K562 (cell line): Measurements from ENCODE around the gene SYVN1. TPM values are rescaled to one million over a fixed set of nuclear protein-coding genes. Genes with fewer than 3 reads are reported as not detected.

Experiments
- ATAC-seq: fragments of 200-7000 bp; cut with Tn5 transposase; 3 replicates; pipeline ENCODE4 v1.9.1; 2020; ENCODE audit warnings: moderate library complexity
- BruUV-seq: library from RNA; stranded (reverse); fragments of 400-500 nt; replicated peaks from 2 replicates; lab custom pipeline; 2021; lab: Mats Ljungman, UMichigan
- CTCF ChIA-PET: fragments of 300-600 bp; formaldehyde crosslinking; extraction: SDS; loops from one replicate; lab custom pipeline; 2021; ENCODE audit warnings: low intra/inter-chr PET ratio; lab: Yijun Ruan, JAX
- POLR2A ChIA-PET: fragments of 300-600, 350-650 bp; sonication (Branson Sonifier 250); formaldehyde crosslinking; extraction: SDS; loops from one replicate; lab custom pipeline; 2021; ENCODE audit warnings: antibody characterized with exemption, inconsistent platforms; lab: Yijun Ruan, JAX
- DNase-seq, 4 experiments: peaks; one replicate each; pipeline versions ENCODE4 v3.0.0 to v3.0.0-alpha.2; 2011 to 2018; ENCODE audit warnings: low spot score in 3 of 4, mixed read lengths in 3 of 4; ENCODE audit errors: extremely low read depth in 1 of 4
- FAIRE-seq: peaks from 2 replicates; lab custom pipeline; 2011; peaks lifted over from hg19 to GRCh38; lab: Jason Lieb, UNC
- H2AFZ ChIP-seq: 2 replicates; pipeline ENCODE4 v1.6.0; 2011; ENCODE audit warnings: low read depth, low read length, control low read depth, inconsistent platforms
- H3K27ac ChIP-seq: fragments of 200-600 bp; 3 replicates; pipeline ENCODE4 v1.8.0; 2011; ENCODE audit warnings: low read depth, mild to moderate bottlenecking, control low read depth, inconsistent platforms, low read length, moderate library complexity, mixed read lengths; ENCODE audit errors: extremely low read depth
- H3K27me3 ChIP-seq, 2 experiments: fragments of 300-600 bp in 1 of 2; 2 replicates in 1 of 2; 3 replicates in 1 of 2; pipeline versions ENCODE4 v1.6.0 to v1.8.0; 2011; ENCODE audit warnings: inconsistent platforms in 2 of 2, low read length in 2 of 2, mild to moderate bottlenecking in 1 of 2, mixed read lengths in 1 of 2, moderate library complexity in 1 of 2; ENCODE audit not compliant: control insufficient read depth in 2 of 2, insufficient read depth in 2 of 2
- H3K36me3 ChIP-seq: fragments of 300-600 bp; 3 replicates; pipeline ENCODE4 v1.8.0; 2011; ENCODE audit warnings: mild to moderate bottlenecking, low read length, inconsistent platforms; ENCODE audit not compliant: control insufficient read depth, insufficient read depth
- H3K4me1 ChIP-seq, 2 experiments: fragments of 200-600 bp in 1 of 2; replicated peaks in 1 of 2; 2 replicates in 1 of 2; 3 replicates in 1 of 2; pipeline versions ENCODE4 v1.5.1 to v1.8.0; 2011; ENCODE audit warnings: inconsistent platforms in 2 of 2, low read length in 2 of 2, mild to moderate bottlenecking in 1 of 2, mixed read lengths in 1 of 2, moderate library complexity in 1 of 2; ENCODE audit not compliant: control insufficient read depth in 2 of 2, insufficient read depth in 2 of 2
- H3K4me2 ChIP-seq: 2 replicates; pipeline ENCODE4 v1.6.1; 2011; ENCODE audit warnings: low read length, control low read depth, inconsistent platforms, mixed read lengths; ENCODE audit not compliant: insufficient read depth
- H3K4me3 ChIP-seq: fragments of 200-600 bp; sonication (generic), shearing (Covaris generic); 2 replicates; pipeline ENCODE4 v1.5.1; 2016; ENCODE audit warnings: control low read depth, inconsistent platforms
- H3K79me2 ChIP-seq: fragments of 200-600 bp; 3 replicates; pipeline ENCODE4 v1.8.0; 2011; ENCODE audit warnings: low read length, inconsistent platforms; ENCODE audit not compliant: control insufficient read depth, insufficient read depth
- H3K9ac ChIP-seq, 2 experiments: 2 replicates each; pipeline versions ENCODE4 v1.6.0 to v1.6.1; 2011; ENCODE audit warnings: low read depth in 2 of 2, low read length in 2 of 2, control low read depth in 1 of 2, inconsistent platforms in 1 of 2, mild to moderate bottlenecking in 1 of 2, mixed read lengths in 1 of 2; ENCODE audit not compliant: insufficient read depth in 1 of 2
- H3K9me1 ChIP-seq: one replicate; pipeline ENCODE4 v1.6.0; 2011; ENCODE audit warnings: inconsistent platforms, mild to moderate bottlenecking, low read length, moderate library complexity; ENCODE audit not compliant: control insufficient read depth, insufficient read depth
- H3K9me3 ChIP-seq: replicated peaks from 2 replicates; pipeline ENCODE4 v1.5.1; 2011; ENCODE audit warnings: low read depth, low read length, inconsistent platforms; ENCODE audit not compliant: control insufficient read depth, insufficient read depth
- H4K20me1 ChIP-seq: replicated peaks from 2 replicates; pipeline ENCODE4 v1.6.1; 2011; ENCODE audit warnings: low read length, inconsistent platforms, mixed read lengths; ENCODE audit not compliant: control insufficient read depth, insufficient read depth
- ETS2 ChIP-seq: IDR thresholded peaks from 2 replicates; pipeline ENCODE4 v1.6.1; 2016; ENCODE audit warnings: borderline replicate concordance, missing genetic modification characterization, mild to moderate bottlenecking, moderate library complexity, missing compliant biosample characterization; ENCODE audit not compliant: poor library complexity, severe bottlenecking
- POLR2A ChIP-seq: fragments of 450-650 bp; conservative IDR thresholded peaks from 2 replicates; pipeline ENCODE4 v1.6.1; 2016
- POLR2AphosphoS2 ChIP-seq: IDR thresholded peaks from 2 replicates; pipeline ENCODE4 v1.6.1; 2012; ENCODE audit warnings: low read length, improper control_type of control experiment
- POLR2G ChIP-seq: fragments of 200-400 bp; formaldehyde crosslinking; IDR thresholded peaks from 2 replicates; pipeline ENCODE4 v1.6.1; 2017; ENCODE audit warnings: low read depth, mild to moderate bottlenecking, antibody characterized with exemption, low read length, moderate library complexity
- RBFOX2 ChIP-seq: fragments of 200-400 bp; formaldehyde crosslinking; IDR thresholded peaks from 2 replicates; pipeline ENCODE4 v1.6.1; 2017; ENCODE audit warnings: low read depth, mild to moderate bottlenecking, low read length, moderate library complexity
- SUPT5H ChIP-seq: fragments of 450-650 bp; IDR thresholded peaks from 2 replicates; pipeline ENCODE4 v1.6.1; 2016
- WGBS: fragments of 100-300 bp; shearing (Covaris generic); methylation state at CpG from one replicate; pipeline ENCODE4 v1.1.6; 2016; ENCODE audit warnings: low coverage, mixed read lengths; ENCODE audit not compliant: insufficient coverage; ENCODE audit errors: missing lambda C conversion rate; 5-methylcytosine and 5-hydroxymethylcytosine counted together
- in situ Hi-C: fragments of 300-500 bp; cut with MboI; formaldehyde crosslinking; loops from 4 replicates; pipeline ENCODE4 v1.15.0; 2018; ENCODE audit warnings: inconsistent platforms, mixed read lengths
- intact Hi-C: fragments of 100-400 bp; cut with micrococcal nuclease; formaldehyde crosslinking; loops from 2 replicates; pipeline ENCODE4 v1.14.2; 2022
- polyA plus RNA-seq, 8 experiments: library from polyadenylated mRNA; depleted of rRNA in 4 of 8; stranded (reverse) in 5 of 8; unstranded in 3 of 8; fragments of >200 nt; fragmentation: Nextera tagmentation in 2 of 8; fragmentation: Illumina TruSeq in 1 of 8; extraction: Ambion mirVana in 2 of 8; extraction: Trizol in 1 of 8; gene quantifications; 2 replicates each; pipeline versions ENCODE4 v1.2.1 to v1.2.3, GENCODE V29; 2011 to 2014; ENCODE audit warnings: inconsistent platforms in 1 of 8, missing spikeins in 1 of 8
- total RNA-seq, 7 experiments: library from RNA; depleted of rRNA in 6 of 7; stranded (reverse); fragments of >200 nt in 6 of 7; fragmentation: Illumina TruSeq in 2 of 7; extraction: Trizol in 2 of 7; gene quantifications; 2 replicates each; pipeline versions ENCODE4 v1.2.1 to v1.2.3, GENCODE V29; 2011 to 2021; ENCODE audit warnings: low replicate concordance in 1 of 7
- TF ChIP-seq, protein P1 (sequence below): fragments of 250-450 bp; sonication (Bioruptor Pico); IDR thresholded peaks from 2 replicates; pipeline ENCODE4 v1.4.0; 2020; ENCODE audit warnings: borderline replicate concordance

The SYVN1 gene
- total and polyA plus RNA-seq, 9 of the 15 experiments (the other 6 are each of a cell fraction or from before 2014, with no cell fraction given): 0.41 to 47.4 (median 9.9) TPM

DNA sequence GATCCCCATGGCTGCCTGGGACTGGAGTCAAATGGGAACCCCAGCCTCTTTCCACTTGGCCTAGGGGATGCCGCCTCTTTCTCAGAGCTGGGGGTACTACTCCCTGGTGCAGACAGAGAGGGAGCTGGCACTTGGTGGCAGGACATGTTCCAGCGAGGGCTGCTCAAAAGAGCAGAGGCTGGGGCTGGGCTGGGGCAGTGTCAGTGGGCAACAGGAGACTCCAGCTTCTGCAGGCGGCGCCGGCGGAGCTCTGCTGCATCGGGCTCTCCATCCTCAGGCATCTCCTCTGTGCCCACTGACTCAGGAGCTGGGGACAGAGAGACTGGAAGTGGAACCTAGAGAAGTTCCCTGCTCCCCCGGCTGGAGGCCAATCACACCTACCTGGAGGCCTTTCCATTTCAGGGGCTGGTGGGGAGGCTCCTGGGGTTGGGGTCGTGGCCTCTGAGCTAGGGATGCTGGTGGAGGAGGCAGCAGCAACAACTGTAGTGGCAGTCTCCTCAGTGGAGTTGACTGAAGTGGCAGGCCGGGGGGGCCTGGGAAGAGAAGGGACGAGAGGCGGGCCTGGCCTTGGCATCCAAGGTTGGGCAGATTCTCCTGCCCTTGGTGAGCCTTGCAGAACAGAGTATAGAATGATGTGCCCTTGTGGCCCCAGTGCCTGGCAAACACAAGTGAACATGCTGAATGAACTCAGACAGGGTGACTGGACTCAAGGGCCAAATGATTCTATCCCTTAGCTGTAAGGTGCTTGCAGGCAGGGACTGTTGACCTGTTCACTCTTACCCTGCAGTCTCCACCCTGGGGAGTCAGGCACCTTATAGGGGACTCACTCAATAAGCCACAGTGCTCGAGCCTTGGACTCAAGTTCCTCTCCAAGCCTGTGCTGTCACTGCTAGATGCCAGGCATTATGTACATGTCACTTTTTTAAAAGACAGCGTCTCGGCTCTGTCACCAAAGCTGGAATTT lies 5.9 kb downstream of the SYVN1 start:
- TF ChIP-seq POLR2A (peak; percentile 34; the same call in 1 of the 2 replicates), RBFOX2 (peak; percentile 68; the same call in 1 of the 2 replicates), SUPT5H (peak; percentile 39; the same call in 1 of the 2 replicates), ETS2 (tag) (no peak), POLR2G (peak; percentile 74), POLR2AphosphoS2 (0 out of 2 replicates have a peak, but pooled peaks have one; percentile 9)
- TF ChIP-seq, protein P1, sequence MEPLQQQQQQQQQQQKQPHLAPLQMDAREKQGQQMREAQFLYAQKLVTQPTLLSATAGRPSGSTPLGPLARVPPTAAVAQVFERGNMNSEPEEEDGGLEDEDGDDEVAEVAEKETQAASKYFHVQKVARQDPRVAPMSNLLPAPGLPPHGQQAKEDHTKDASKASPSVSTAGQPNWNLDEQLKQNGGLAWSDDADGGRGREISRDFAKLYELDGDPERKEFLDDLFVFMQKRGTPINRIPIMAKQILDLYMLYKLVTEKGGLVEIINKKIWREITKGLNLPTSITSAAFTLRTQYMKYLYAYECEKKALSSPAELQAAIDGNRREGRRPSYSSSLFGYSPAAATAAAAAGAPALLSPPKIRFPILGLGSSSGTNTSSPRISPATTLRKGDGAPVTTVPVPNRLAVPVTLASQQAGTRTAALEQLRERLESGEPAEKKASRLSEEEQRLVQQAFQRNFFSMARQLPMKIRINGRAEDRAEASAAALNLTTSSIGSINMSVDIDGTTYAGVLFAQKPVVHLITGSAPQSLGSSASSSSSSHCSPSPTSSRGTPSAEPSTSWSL (CRISPR knock-in tag): no peak
- H3K27ac ChIP-seq: no peak overlapping the region
- no peak overlapping the region for H3K4me3 ChIP-seq
- H3K4me2 ChIP-seq: no peak overlapping the region
- H2AFZ ChIP-seq: no peak overlapping the region
- H3K36me3 ChIP-seq: peaks cover 91% of the 10 kb centered on the region
- BruUV-seq: no TSS peak
- in situ Hi-C loops: no loop called here
- WGBS: 90% methylated on average over 11 of the region's 15 CpGs
- H3K9me1 ChIP-seq: peaks cover 4% of the 10 kb centered on the region
- peaks cover 12 to 32% of the 10 kb centered on the region in 2 experiments; a peak in 4 of 5 replicates for H3K4me1 ChIP-seq
- ATAC-seq (peak; percentile 12), DNase-seq (peak in 1 of 4 experiments; percentile 14), FAIRE-seq (no peak)
- no peaks in the 10 kb centered on the region for H3K27me3 ChIP-seq
- intact Hi-C loops: no loop called here
- H3K9me3 ChIP-seq: no peaks in the 10 kb centered on the region
- H4K20me1 ChIP-seq: peaks cover 13% of the 10 kb centered on the region; the same call in 1 of the 2 replicates
- CTCF ChIA-PET: no interaction called here
- peak overlapping the region in 1 of 2 experiments; percentile 21; a peak in 1 of 4 replicates for H3K9ac ChIP-seq
- POLR2A ChIA-PET: interaction anchor here (0.6 to 4.2 kb wide), 10 partner anchors 9 to 371 kb away, joined by 3 to 20 read pairs (median 4); partner anchors contain the start of genes MALAT1, SPDYC, TM7SF2 and ZNHIT2
- peaks cover 42% of the 10 kb centered on the region for H3K79me2 ChIP-seq
